ENCODE results near the gene FKBP7. TPM values are rescaled to one million over a fixed set of nuclear protein-coding genes. Genes with fewer than 3 reads are reported as not detected.

The FKBP7 gene
- total and polyA plus RNA-seq, 2 of the 8 experiments (the other 6 are each of a cell fraction or from before 2014, with no cell fraction given): 3.6 to 7.0 TPM

GRCh38 chr2:178477443-178478129, 814 bp downstream of the FKBP7 start:
- no peak overlapping the region for H3K27ac ChIP-seq (ENCODE audit: low read depth, low read length)
- TF ChIP-seq CBX5 (IDR thresholded peaks at IDR 0.05; ENCODE audit: low read depth, low read length) (no peak), SIRT6 (IDR thresholded peaks at IDR 0.05; ENCODE audit: low read length) (no peak), MAFK (IDR thresholded peaks at IDR 0.05; ENCODE audit: low read depth, low read length) (no peak), ATF3 (IDR thresholded peaks at IDR 0.05; ENCODE audit: insufficient read depth, low read depth, low read length) (no peak), KDM1A (IDR thresholded peaks at IDR 0.05; ENCODE audit: borderline replicate concordance, low read length) (no peak)
- TF ChIP-seq, protein P1, sequence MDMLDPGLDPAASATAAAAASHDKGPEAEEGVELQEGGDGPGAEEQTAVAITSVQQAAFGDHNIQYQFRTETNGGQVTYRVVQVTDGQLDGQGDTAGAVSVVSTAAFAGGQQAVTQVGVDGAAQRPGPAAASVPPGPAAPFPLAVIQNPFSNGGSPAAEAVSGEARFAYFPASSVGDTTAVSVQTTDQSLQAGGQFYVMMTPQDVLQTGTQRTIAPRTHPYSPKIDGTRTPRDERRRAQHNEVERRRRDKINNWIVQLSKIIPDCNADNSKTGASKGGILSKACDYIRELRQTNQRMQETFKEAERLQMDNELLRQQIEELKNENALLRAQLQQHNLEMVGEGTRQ (IDR thresholded peaks at IDR 0.05; ENCODE audit: low read length): no peak

More at GRCh38 chr2:178477443-178478129, 814 bp downstream of the FKBP7 start:
- no peaks in the 10 kb centered on the region for H3K9me3 ChIP-seq (ENCODE audit: insufficient read depth in 2 of 2, low read depth in 1 of 2, low read length in 1 of 2)
- H3K4me3 ChIP-seq (ENCODE audit: extremely low read depth in 1 of 4, insufficient read depth in 2 of 4, low read depth in 3 of 4, low read length in 4 of 4): peak overlapping the region; percentile 62 to 92 (median 80)
- no peak overlapping the region for H3K23ac ChIP-seq (ENCODE audit: insufficient read length)
- no peaks in the 10 kb centered on the region; a peak in 2 of 7 replicates for H3K27me3 ChIP-seq (replicated peaks in 1 of 4; ENCODE audit: control insufficient read depth in 3 of 4, extremely low read depth in 1 of 4, insufficient read depth in 3 of 4, low read length in 3 of 4)
- no peak overlapping the region for H2BK5ac ChIP-seq (ENCODE audit: low read depth, low read length)
- DNase-seq (ENCODE audit: low read depth in 1 of 2, low spot score in 2 of 2) (no peak), FAIRE-seq (no peak)
- no peaks in the 10 kb centered on the region for H3K36me3 ChIP-seq (ENCODE audit: control insufficient read depth in 2 of 4, insufficient read depth in 4 of 4, low read length in 3 of 4)
- H3K18ac ChIP-seq (ENCODE audit: extremely low read depth, low read length): no peak overlapping the region
- H3K56ac ChIP-seq (replicated peaks; ENCODE audit: insufficient read length, low read depth, low read length): no peak overlapping the region
- H2BK12ac ChIP-seq (ENCODE audit: low read depth, low read length): no peak overlapping the region
- no peak overlapping the region for H3K4ac ChIP-seq (replicated peaks; ENCODE audit: insufficient read length, low read depth, low read length)
- H3K79me1 ChIP-seq (ENCODE audit: low read depth, low read length): peaks cover 2% of the 10 kb centered on the region; the same call in 1 of the 2 replicates
- no peak overlapping the region for H3K9ac ChIP-seq (replicated peaks in 1 of 4; ENCODE audit: extremely low read depth in 1 of 4, low read depth in 3 of 4, low read length in 3 of 4)
- no peak overlapping the region for H4K8ac ChIP-seq (ENCODE audit: extremely low read depth, insufficient read depth, low read length)
- no peak overlapping the region for H4K5ac ChIP-seq (ENCODE audit: insufficient read length, low read depth, low read length)
- no peak overlapping the region for H2BK120ac ChIP-seq (replicated peaks; ENCODE audit: low read depth, low read length)
- peaks cover 9% of the 10 kb centered on the region for H3K23me2 ChIP-seq (ENCODE audit: low read depth, low read length)
- ChIA-PET CTCF (ENCODE audit: partially characterized antibody) (no interaction called here), POLR2A (ENCODE audit: partially characterized antibody) (interaction anchor here (0.9 to 1.0 kb wide), 2 partner anchors 27 to 36 kb away, joined by 3 to 4 read pairs; partner anchors contain the start of genes PJVK and PRKRA)
- H2BK15ac ChIP-seq (ENCODE audit: low read length): no peak overlapping the region
- peaks cover 0 to 14% of the 10 kb centered on the region in 2 experiments; a peak in 2 of 4 replicates for H3K79me2 ChIP-seq (ENCODE audit: control insufficient read depth in 1 of 2, insufficient read depth in 2 of 2, low read length in 2 of 2)
- no peak overlapping the region for H2BK20ac ChIP-seq (ENCODE audit: low read length)
- H2AK5ac ChIP-seq (ENCODE audit: low read depth, low read length): no peak overlapping the region
- H2AFZ ChIP-seq (ENCODE audit: low read length): no peak overlapping the region
- H4K20me1 ChIP-seq (replicated peaks in 1 of 2; ENCODE audit: control insufficient read depth in 1 of 2, insufficient read depth in 2 of 2, low read length in 2 of 2): peaks cover 2 to 3% of the 10 kb centered on the region in 2 experiments
- 39% methylated on average over 3 of the region's 3 CpGs; no CpG with 5 or more reads in 1 of the 2 experiments for WGBS, 2 experiments (ENCODE audit: extremely low coverage in 1 of 2, insufficient coverage in 1 of 2, insufficient read length in 1 of 2, insufficient replicate concordance in 2 of 2, low coverage in 1 of 2, low lambda C conversion rate in 2 of 2, missing lambda C conversion rate in 1 of 2)
- no peak overlapping the region for H4K91ac ChIP-seq (replicated peaks; ENCODE audit: insufficient read length, low read length)
- peaks cover 0 to 12% (median 4%) of the 10 kb centered on the region in 4 experiments; a peak in 3 of 7 replicates for H3K4me1 ChIP-seq (replicated peaks in 1 of 4; ENCODE audit: control insufficient read depth in 3 of 4, insufficient read depth in 4 of 4, low read length in 3 of 4)
- H3K4me2 ChIP-seq (ENCODE audit: insufficient read depth in 1 of 2, low read depth in 2 of 2, low read length in 2 of 2): peak overlapping the region; percentile 59 to 92
- no peak overlapping the region for H3K14ac ChIP-seq (ENCODE audit: insufficient read length)

Data from H1 (cell line).